ENCODE results near the gene LRGUK. TPM values are rescaled to one million over a fixed set of nuclear protein-coding genes. Genes with fewer than 3 reads are reported as not detected.
A peak's percentile ranks its signal among the peaks of the same experiment; 100 is the strongest.
"Not testable (repeated sequence)": the region's sequence is repeated elsewhere in the genome, so short reads cannot be mapped to it uniquely, and the experiment has no call there.

Gene LRGUK
- total RNA-seq, 2 donors from 2014 or later = 0.78 to 0.99 TPM

GRCh38 chr7:134290286-134290685 lies 163.1 kb downstream of the LRGUK start:
- H3K27ac ChIP-seq = no peak overlapping the region
- no peaks in the 10 kb centered on the region for H3K4me1 ChIP-seq
- no peaks in the 10 kb centered on the region for H3K9me3 ChIP-seq
- no peak for ATAC-seq
- 90 to 93% methylated on average over 3 of the region's 3 CpGs for WGBS, 2 donors
- no peaks in the 10 kb centered on the region for H3K27me3 ChIP-seq
- DNase-seq = no peak
- intact Hi-C loops (cut with DNase I) = no loop called here
- TF ChIP-seq POLR2A (IDR thresholded peaks at IDR 0.05) (no peak), CTCF (IDR thresholded peaks at IDR 0.05) (no peak)
- peaks cover 0 to 4% of the 10 kb centered on the region in 2 donors for H3K36me3 ChIP-seq (replicated peaks in 1 of 2; ENCODE audit: insufficient read depth in 1 of 2, low read depth in 2 of 2)
- no peak overlapping the region for H3K4me3 ChIP-seq

- Histone ChIP-seq H3K27me3 (no peaks in the 10 kb centered on the region), H3K36me3 (replicated peaks in 1 of 2; ENCODE audit: insufficient read depth in 1 of 2, low read depth in 2 of 2) (peaks cover 0 to 4% of the 10 kb centered on the region in 2 donors), H3K4me1 (no peaks in the 10 kb centered on the region), H3K9me3 (no peaks in the 10 kb centered on the region), H3K27ac (no peak overlapping the region), H3K4me3 (no peak overlapping the region)
- WGBS, 2 donors = 82 to 89% methylated on average over 12 of the region's 12 CpGs
- no peak for ATAC-seq
- intact Hi-C loops (cut with DNase I) = no loop called here
- DNase-seq = peak in 1 of 4 donors; percentile 57
- TF ChIP-seq POLR2A (IDR thresholded peaks at IDR 0.05) (no peak), CTCF (IDR thresholded peaks at IDR 0.05) (no peak)
Measured at GRCh38 chr7:134293002-134293740, 166.0 kb downstream of the LRGUK start.

- intact Hi-C loops (cut with DNase I); DNase-seq; H3K27me3 ChIP-seq; H3K27ac ChIP-seq; H3K4me3 ChIP-seq; H3K9me3 ChIP-seq; H3K36me3 ChIP-seq (replicated peaks in 1 of 2; ENCODE audit: insufficient read depth in 1 of 2, low read depth in 2 of 2); ATAC-seq; H3K4me1 ChIP-seq: not testable (repeated sequence)
- 83 to 89% methylated on average over 7 of the region's 7 CpGs for WGBS, 2 donors
Measured at GRCh38 chr7:134295982-134296381, 168.8 kb downstream of the LRGUK start.

GRCh38 chr7:134297489-134297888 lies 170.3 kb downstream of the LRGUK start:
- DNase-seq (no peak), ATAC-seq (no peak)
- no peaks in the 10 kb centered on the region for H3K4me1 ChIP-seq
- H3K4me3 ChIP-seq = no peak overlapping the region
- TF ChIP-seq CTCF (IDR thresholded peaks at IDR 0.05) (no peak), POLR2A (IDR thresholded peaks at IDR 0.05) (no peak)
- H3K9me3 ChIP-seq = no peaks in the 10 kb centered on the region
- WGBS, 2 donors = 95 to 97% methylated on average over 2 of the region's 2 CpGs
- no peak overlapping the region for H3K27ac ChIP-seq
- H3K27me3 ChIP-seq = no peaks in the 10 kb centered on the region
- peaks cover 0 to 4% of the 10 kb centered on the region in 2 donors for H3K36me3 ChIP-seq (replicated peaks in 1 of 2; ENCODE audit: insufficient read depth in 1 of 2, low read depth in 2 of 2)
- intact Hi-C loops (cut with DNase I) = no loop called here

GRCh38 chr7:134298902-134299683 lies 172.0 kb downstream of the LRGUK start:
- intact Hi-C loops (cut with DNase I) = no loop called here
- H3K4me1 ChIP-seq = no peaks in the 10 kb centered on the region
- TF ChIP-seq CTCF (IDR thresholded peaks at IDR 0.05) (no peak), POLR2A (IDR thresholded peaks at IDR 0.05) (no peak)
- H3K36me3 ChIP-seq (replicated peaks in 1 of 2; ENCODE audit: insufficient read depth in 1 of 2, low read depth in 2 of 2) = peaks cover 0 to 4% of the 10 kb centered on the region in 2 donors
- H3K9me3 ChIP-seq = no peaks in the 10 kb centered on the region
- H3K4me3 ChIP-seq = no peak overlapping the region
- ATAC-seq (no peak), DNase-seq (peak in 3 of 4 donors; percentile 6 to 39 (median 28))
- no peak overlapping the region for H3K27ac ChIP-seq
- H3K27me3 ChIP-seq = no peaks in the 10 kb centered on the region
- 64 to 67% methylated on average over 10 of the region's 10 CpGs for WGBS, 2 donors
